Activated CD4-positive, alpha-beta T cell treated with anti-CD3 and anti-CD28 coated beads for 36 hours (primary cell): ENCODE results near the gene UPF3A. TPM values are rescaled to one million over a fixed set of nuclear protein-coding genes. Genes with fewer than 3 reads are reported as not detected.
A peak's percentile ranks its signal among the peaks of the same experiment; 100 is the strongest.
"Not testable (repeated sequence)": the region's sequence is repeated elsewhere in the genome, so short reads cannot be mapped to it uniquely, and the experiment has no call there.

Experiments used
- ATAC-seq: fragments of 200-7000 bp; cut with Tn5 transposase; one replicate; pipeline ENCODE4 v1.10.0; 2021; ENCODE audit warnings: mild to moderate bottlenecking, moderate library complexity
- CTCF ChIA-PET: fragments of 350-600 bp; sonication (Branson Sonifier 250); formaldehyde crosslinking; loops from one replicate; lab custom pipeline; 2021; ENCODE audit warnings: antibody characterized with exemption; lab: Charles Lee
- POLR2A ChIA-PET: fragments of 350-600 bp; sonication (Branson Sonifier 250); formaldehyde crosslinking; loops from one replicate; lab custom pipeline; 2021; ENCODE audit warnings: antibody characterized with exemption, inconsistent platforms; lab: Charles Lee
- DNase-seq: peaks from one replicate; pipeline ENCODE4 v3.0.0-alpha.2; 2020
- H3K27ac Mint-ChIP-seq: one replicate; pipeline ENCODE4 v1.8.0; 2021; ENCODE audit warnings: mixed read lengths
- H3K27me3 Mint-ChIP-seq: one replicate; pipeline ENCODE4 v1.8.0; 2021; ENCODE audit warnings: mixed read lengths
- H3K36me3 Mint-ChIP-seq: one replicate; pipeline ENCODE4 v1.8.0; 2021; ENCODE audit warnings: low read depth, mixed read lengths
- H3K4me1 Mint-ChIP-seq: one replicate; pipeline ENCODE4 v1.8.0; 2021; ENCODE audit warnings: mixed read lengths
- H3K4me3 Mint-ChIP-seq: one replicate; pipeline ENCODE4 v1.8.0; 2021; ENCODE audit warnings: mild to moderate bottlenecking, moderate library complexity, mixed read lengths
- H3K9me3 Mint-ChIP-seq: one replicate; pipeline ENCODE4 v1.8.0; 2021; ENCODE audit warnings: low read depth, mixed read lengths
- intact Hi-C, 2 experiments: fragments of 100-400 bp; cut with DNase I in 1 of 2; cut with micrococcal nuclease in 1 of 2; formaldehyde crosslinking; loops; one replicate each; pipeline versions ENCODE4 v1.14.2 to v1.15.1; 2022 to 2024; cut with DNase I, micrococcal nuclease
- microRNA-seq: library from miRNA; unstranded; fragments of <30 nt; microRNA quantifications from one replicate; pipeline ENCODE4 v1.2.0, GENCODE V29; 2021; ENCODE audit warnings: borderline replicate concordance
- total RNA-seq, 2 experiments: library from RNA; stranded (reverse); gene quantifications; one replicate each; pipeline ENCODE4 v1.2.3, GENCODE V29; 2021

The UPF3A gene
- total RNA-seq, 2 experiments from 2014 or later: 41.1 to 43.3 TPM

DNA sequence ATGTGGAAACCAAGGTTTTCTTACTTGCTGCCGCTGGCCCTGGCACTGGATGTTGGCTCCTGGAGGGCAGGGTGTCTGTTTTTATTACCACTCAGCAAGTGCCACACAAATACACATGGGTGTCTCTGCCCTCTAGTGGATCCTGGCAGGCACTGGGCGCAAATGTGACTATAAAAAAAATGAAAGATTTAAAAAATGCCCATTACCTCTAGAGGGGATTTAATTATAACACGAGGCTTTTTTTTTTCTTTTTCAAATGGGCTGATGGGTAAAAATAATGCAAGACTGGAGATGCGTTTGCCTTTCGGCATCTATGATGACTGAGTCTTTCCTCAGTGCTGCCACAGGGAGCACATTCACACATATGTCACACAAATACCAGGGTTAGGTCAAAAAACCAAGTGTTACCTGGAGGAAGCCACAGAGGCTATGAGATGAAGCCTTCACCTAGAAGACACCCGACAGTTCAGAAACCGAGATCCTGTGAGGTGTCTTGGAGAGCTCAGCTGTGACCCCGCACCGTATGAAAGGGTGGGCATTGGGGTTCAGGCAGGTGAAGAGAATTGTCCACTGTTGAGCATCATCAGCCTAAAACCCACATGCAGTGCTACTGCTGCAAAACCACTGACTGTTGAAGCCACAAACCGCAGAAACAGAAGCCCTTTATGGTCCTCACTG lies 58.6 kb downstream of the UPF3A start:
- H3K4me1 Mint-ChIP-seq: peaks cover 8% of the 10 kb centered on the region
- no peaks in the 10 kb centered on the region for H3K36me3 Mint-ChIP-seq
- intact Hi-C loops: no loop called here
- H3K4me3 Mint-ChIP-seq: no peak overlapping the region
- DNase-seq (peak; percentile 61), ATAC-seq (peak; percentile 78)
- no peaks in the 10 kb centered on the region for H3K27me3 Mint-ChIP-seq
- CTCF ChIA-PET: interaction anchor here (1.1 to 2.8 kb wide), 3 partner anchors 10 to 114 kb away, joined by 3 to 13 read pairs (median 3); no protein-coding TSS in a partner anchor
- no peak overlapping the region for H3K27ac Mint-ChIP-seq
- POLR2A ChIA-PET: interaction anchor here (0.6 to 0.7 kb wide), 2 partner anchors 17 to 703 kb away, joined by 3 read pairs; no protein-coding TSS in a partner anchor
- no peaks in the 10 kb centered on the region for H3K9me3 Mint-ChIP-seq

GRCh38 chr13:114341003-114341777 lies 59.8 kb downstream of the UPF3A start:
- no peak overlapping the region for H3K27ac Mint-ChIP-seq
- no peaks in the 10 kb centered on the region for H3K9me3 Mint-ChIP-seq
- H3K36me3 Mint-ChIP-seq: no peaks in the 10 kb centered on the region
- ChIA-PET POLR2A (interaction anchor here (0.6 to 0.7 kb wide), 2 partner anchors 18 to 704 kb away, joined by 3 read pairs; no protein-coding TSS in a partner anchor), CTCF (interaction anchor here (0.7 to 2.8 kb wide), 3 partner anchors 9 to 115 kb away, joined by 3 to 13 read pairs (median 3); no protein-coding TSS in a partner anchor)
- no peak for DNase-seq
- intact Hi-C loops: no loop called here
- peaks cover 8% of the 10 kb centered on the region for H3K4me1 Mint-ChIP-seq
- no peak overlapping the region for H3K4me3 Mint-ChIP-seq
- no peak for ATAC-seq
- H3K27me3 Mint-ChIP-seq: peaks cover 2% of the 10 kb centered on the region

DNA sequence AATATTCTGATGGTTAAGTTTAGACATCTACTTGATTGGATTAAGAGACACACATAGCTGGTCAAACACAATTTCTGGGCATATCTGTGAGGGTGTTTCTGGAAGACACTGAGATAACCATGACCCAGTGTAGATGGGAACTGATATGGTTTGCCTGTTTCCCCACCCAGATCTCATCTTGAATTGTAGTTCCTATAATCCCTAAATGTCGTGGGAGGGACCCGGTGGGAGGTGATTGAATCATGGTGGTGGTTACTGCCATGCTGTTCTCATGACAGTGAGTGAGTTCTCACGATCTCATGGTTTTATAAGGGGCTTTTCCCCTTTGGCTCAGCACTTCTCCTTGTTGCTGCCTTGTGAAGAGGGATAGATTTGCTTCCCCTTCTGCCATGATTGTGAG lies 65.9 kb downstream of the UPF3A start:
- H3K27ac Mint-ChIP-seq, intact Hi-C loops, DNase-seq, H3K4me1 Mint-ChIP-seq, POLR2A ChIA-PET, H3K36me3 Mint-ChIP-seq, ATAC-seq, CTCF ChIA-PET, H3K4me3 Mint-ChIP-seq, H3K9me3 Mint-ChIP-seq: not testable (repeated sequence)
- peaks cover 23% of the 10 kb centered on the region for H3K27me3 Mint-ChIP-seq

- H3K9me3 Mint-ChIP-seq: not testable (repeated sequence)
Observed at GRCh38 chr13:114352763-114353162, 71.4 kb downstream of the UPF3A start.

DNA sequence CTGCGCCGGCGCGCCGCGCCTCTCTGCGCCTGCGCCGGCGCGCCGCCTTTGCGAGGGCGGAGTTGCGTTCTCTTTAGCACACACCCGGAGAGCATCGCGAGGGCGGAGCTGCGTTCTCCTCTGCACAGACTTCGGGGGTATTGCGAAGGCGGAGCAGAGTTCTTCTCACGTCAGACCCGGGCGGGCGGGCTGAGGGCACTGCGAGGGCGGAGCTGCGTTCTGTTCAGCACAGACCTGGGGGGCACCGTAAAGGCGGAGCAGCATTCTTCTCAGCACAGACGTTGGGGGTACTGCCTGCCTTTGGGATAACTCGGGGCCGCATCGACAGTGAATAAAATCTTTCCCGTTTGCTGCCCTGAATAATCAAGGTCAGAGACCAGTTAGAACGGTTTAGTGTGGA lies 72.0 kb downstream of the UPF3A start:
- H3K27me3 Mint-ChIP-seq: peaks cover 14% of the 10 kb centered on the region
- H3K9me3 Mint-ChIP-seq, POLR2A ChIA-PET, H3K36me3 Mint-ChIP-seq, intact Hi-C loops, H3K4me3 Mint-ChIP-seq, ATAC-seq, CTCF ChIA-PET, H3K27ac Mint-ChIP-seq, H3K4me1 Mint-ChIP-seq: not testable (repeated sequence)
- DNase-seq: peak; percentile 18

More at GRCh38 chr13:114352763-114353162, 71.4 kb downstream of the UPF3A start:
- DNase-seq: peak; percentile 77
- POLR2A ChIA-PET, ATAC-seq, H3K4me3 Mint-ChIP-seq, H3K4me1 Mint-ChIP-seq, H3K36me3 Mint-ChIP-seq, H3K27ac Mint-ChIP-seq, intact Hi-C loops: not testable (repeated sequence)
- CTCF ChIA-PET: interaction anchor here (0.8 kb wide), 1 partner anchor 28 kb away, joined by 3 read pairs; no protein-coding TSS in a partner anchor
- H3K27me3 Mint-ChIP-seq: peaks cover 16% of the 10 kb centered on the region

Small RNA genes within 50 kb of the gene (microRNA-seq; reads per million reads assigned to microRNA genes)
- gene MIR4502 (not detected), gene MIR548AR (1.1 reads per million)

Other genes starting within 250 kb of the UPF3A start
- gene RASA3, start 149.0 kb upstream of the UPF3A start, total RNA-seq: 10 to 100 TPM; 33.0 to 34.7 TPM
- not detected for gene CFAP97D2, start 102.3 kb upstream of the UPF3A start, total RNA-seq
- 10 to 100 TPM; 83.5 to 90.8 TPM for gene CDC16, start 46.7 kb upstream of the UPF3A start, total RNA-seq
- gene CHAMP1, start 32.9 kb downstream of the UPF3A start, total RNA-seq: 10 to 100 TPM; 39.4 to 54.3 TPM